Mesendoderm (in vitro differentiated cells): ENCODE data around the gene DIAPH1.

Experiments used
- DNase-seq: peaks from one replicate; pipeline ENCODE4 v3.0.0; 2013
- H2AK5ac ChIP-seq: 2 replicates; pipeline ENCODE4 v1.6.1; 2013; ENCODE audit warnings: low read length, inconsistent platforms
- H2BK120ac ChIP-seq: 2 replicates; pipeline ENCODE4 v1.6.1; 2013; ENCODE audit warnings: low read depth, mild to moderate bottlenecking, low read length, moderate library complexity, mixed read lengths
- H2BK15ac ChIP-seq: replicated peaks from 2 replicates; pipeline ENCODE4 v1.6.1; 2013; ENCODE audit warnings: low read depth, mild to moderate bottlenecking, moderate library complexity
- H2BK5ac ChIP-seq: 2 replicates; pipeline ENCODE4 v1.6.1; 2013; ENCODE audit warnings: low read length, inconsistent platforms
- H3K18ac ChIP-seq: 2 replicates; pipeline ENCODE4 v1.6.1; 2013; ENCODE audit warnings: mild to moderate bottlenecking, low read length, mixed read lengths
- H3K23ac ChIP-seq: one replicate; pipeline ENCODE4 v1.6.1; 2013; ENCODE audit warnings: low read length
- H3K27ac ChIP-seq: 2 replicates; pipeline ENCODE4 v1.5.1; 2013; ENCODE audit warnings: low read depth, mild to moderate bottlenecking, inconsistent platforms, low read length, moderate library complexity
- H3K27me3 ChIP-seq: 2 replicates; pipeline ENCODE4 v1.6.1; 2013; ENCODE audit warnings: low read length, control low read depth, mild to moderate bottlenecking, inconsistent platforms; ENCODE audit not compliant: insufficient read depth, poor library complexity
- H3K36me3 ChIP-seq: 2 replicates; pipeline ENCODE4 v1.6.1; 2013; ENCODE audit warnings: low read length, inconsistent platforms; ENCODE audit not compliant: control insufficient read depth, insufficient read depth
- H3K4ac ChIP-seq: one replicate; pipeline ENCODE4 v1.6.1; 2013; ENCODE audit warnings: low read depth, mild to moderate bottlenecking, low read length, moderate library complexity
- H3K4me1 ChIP-seq: 2 replicates; pipeline ENCODE4 v1.6.1; 2013; ENCODE audit warnings: low read depth, low read length, inconsistent platforms; ENCODE audit not compliant: control insufficient read depth
- H3K4me2 ChIP-seq: 2 replicates; pipeline ENCODE4 v1.6.1; 2013; ENCODE audit warnings: low read length
- H3K4me3 ChIP-seq: 2 replicates; pipeline ENCODE4 v1.5.1; 2013; ENCODE audit warnings: mild to moderate bottlenecking, low read length
- H3K56ac ChIP-seq: one replicate; pipeline ENCODE4 v1.6.1; 2013; ENCODE audit warnings: low read length
- H3K79me1 ChIP-seq: 2 replicates; pipeline ENCODE4 v1.6.1; 2013; ENCODE audit warnings: low read length, inconsistent platforms
- H3K79me2 ChIP-seq: 2 replicates; pipeline ENCODE4 v1.6.1; 2013; ENCODE audit warnings: mild to moderate bottlenecking, low read length; ENCODE audit not compliant: control insufficient read depth, insufficient read depth
- H3K9ac ChIP-seq: 2 replicates; pipeline ENCODE4 v1.6.1; 2013; ENCODE audit warnings: low read length, inconsistent platforms
- H4K5ac ChIP-seq: one replicate; pipeline ENCODE4 v1.6.1; 2013; ENCODE audit warnings: low read length
- H4K8ac ChIP-seq: one replicate; pipeline ENCODE4 v1.6.1; 2013; ENCODE audit warnings: low read depth, mild to moderate bottlenecking, control low read depth, low read length, moderate library complexity
- WGBS: extraction: QIAGEN DNeasy Blood & Tissue Kit; methylation state at CpG from one replicate; pipeline ENCODE4 v1.1.7; 2013; ENCODE audit warnings: low lambda C conversion rate, missing lambda C conversion rate; ENCODE audit not compliant: insufficient coverage; ENCODE audit errors: extremely low coverage; 5-methylcytosine and 5-hydroxymethylcytosine counted together

DIAPH1 gene

DNA sequence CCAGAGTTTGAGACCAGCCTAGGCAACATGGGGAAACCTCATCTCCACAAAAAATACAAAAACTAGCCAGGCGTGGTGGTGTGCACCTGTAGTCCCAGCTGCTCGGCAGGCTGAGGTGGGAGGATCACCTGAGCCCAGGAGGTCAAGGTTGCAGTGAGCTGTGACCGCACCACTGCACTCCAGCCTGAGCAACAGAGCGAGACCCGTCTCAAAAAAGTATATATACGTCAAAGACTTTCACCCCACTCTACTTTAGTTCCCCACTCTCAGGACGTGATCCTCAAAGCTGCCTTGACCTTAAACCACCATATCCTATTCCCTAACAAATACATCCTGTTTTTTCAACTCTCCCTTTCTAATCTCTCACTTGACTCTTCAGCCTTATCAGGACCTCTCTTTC is 88.9 kb downstream of the DIAPH1 start:
- no peak overlapping the region for H3K4me3 ChIP-seq
- H3K4me1 ChIP-seq, result no peaks in the 10 kb centered on the region
- DNase-seq, result no peak
- no peaks in the 10 kb centered on the region for H3K79me1 ChIP-seq
- no peak overlapping the region for H3K56ac ChIP-seq
- H2BK15ac ChIP-seq, result no peak overlapping the region
- no peak overlapping the region for H3K9ac ChIP-seq
- H4K8ac ChIP-seq, result no peak overlapping the region
- no peak overlapping the region for H4K5ac ChIP-seq
- H3K27me3 ChIP-seq, result no peaks in the 10 kb centered on the region
- no peak overlapping the region for H3K4me2 ChIP-seq
- H2BK120ac ChIP-seq, result no peak overlapping the region
- H3K79me2 ChIP-seq, result no peaks in the 10 kb centered on the region
- no peak overlapping the region for H2AK5ac ChIP-seq
- no peak overlapping the region for H3K18ac ChIP-seq
- no peak overlapping the region for H3K27ac ChIP-seq
- peaks cover 6% of the 10 kb centered on the region for H3K36me3 ChIP-seq
- WGBS, result no CpG with 5 or more reads among the region's 7 CpGs
- H3K4ac ChIP-seq, result no peak overlapping the region
- H2BK5ac ChIP-seq, result no peak overlapping the region
- H3K23ac ChIP-seq, result no peak overlapping the region

DNA sequence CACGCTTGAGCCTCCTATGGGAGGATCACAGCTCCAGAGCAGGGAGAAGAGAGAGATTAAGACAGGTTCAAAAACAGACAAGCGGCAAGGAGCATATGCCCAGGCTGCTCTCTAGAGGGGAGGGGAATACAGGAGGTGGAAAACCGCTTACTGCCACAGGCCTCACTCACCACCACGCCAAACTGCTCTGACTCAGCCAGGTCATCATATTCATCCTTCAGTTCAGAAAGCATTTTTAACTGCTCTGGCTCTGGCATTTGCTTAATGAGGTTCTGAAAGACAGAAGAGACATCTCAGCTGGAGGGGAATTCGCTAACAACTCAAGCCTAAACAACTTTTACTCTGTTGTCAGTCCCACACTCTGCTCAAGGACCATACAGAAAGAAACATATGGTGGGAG is 89.8 kb downstream of the DIAPH1 start:
- DNase-seq, result no peak
- peaks cover 4% of the 10 kb centered on the region for H3K79me1 ChIP-seq
- H4K8ac ChIP-seq, result no peak overlapping the region
- no peak overlapping the region for H3K18ac ChIP-seq
- no peak overlapping the region for H3K4me3 ChIP-seq
- H2BK5ac ChIP-seq, result no peak overlapping the region
- no peak overlapping the region for H3K23ac ChIP-seq
- H3K56ac ChIP-seq, result no peak overlapping the region
- no peaks in the 10 kb centered on the region for H3K79me2 ChIP-seq
- no peak overlapping the region for H2BK15ac ChIP-seq
- H4K5ac ChIP-seq, result no peak overlapping the region
- no peak overlapping the region for H2BK120ac ChIP-seq
- no peaks in the 10 kb centered on the region for H3K27me3 ChIP-seq
- H3K36me3 ChIP-seq, result peaks cover 8% of the 10 kb centered on the region
- no peak overlapping the region for H3K4me2 ChIP-seq
- no peak overlapping the region for H3K27ac ChIP-seq
- no peak overlapping the region for H3K4ac ChIP-seq
- no peak overlapping the region for H3K9ac ChIP-seq
- no CpG with 5 or more reads among the region's 5 CpGs for WGBS
- peaks cover 3% of the 10 kb centered on the region for H3K4me1 ChIP-seq
- no peak overlapping the region for H2AK5ac ChIP-seq

DNA sequence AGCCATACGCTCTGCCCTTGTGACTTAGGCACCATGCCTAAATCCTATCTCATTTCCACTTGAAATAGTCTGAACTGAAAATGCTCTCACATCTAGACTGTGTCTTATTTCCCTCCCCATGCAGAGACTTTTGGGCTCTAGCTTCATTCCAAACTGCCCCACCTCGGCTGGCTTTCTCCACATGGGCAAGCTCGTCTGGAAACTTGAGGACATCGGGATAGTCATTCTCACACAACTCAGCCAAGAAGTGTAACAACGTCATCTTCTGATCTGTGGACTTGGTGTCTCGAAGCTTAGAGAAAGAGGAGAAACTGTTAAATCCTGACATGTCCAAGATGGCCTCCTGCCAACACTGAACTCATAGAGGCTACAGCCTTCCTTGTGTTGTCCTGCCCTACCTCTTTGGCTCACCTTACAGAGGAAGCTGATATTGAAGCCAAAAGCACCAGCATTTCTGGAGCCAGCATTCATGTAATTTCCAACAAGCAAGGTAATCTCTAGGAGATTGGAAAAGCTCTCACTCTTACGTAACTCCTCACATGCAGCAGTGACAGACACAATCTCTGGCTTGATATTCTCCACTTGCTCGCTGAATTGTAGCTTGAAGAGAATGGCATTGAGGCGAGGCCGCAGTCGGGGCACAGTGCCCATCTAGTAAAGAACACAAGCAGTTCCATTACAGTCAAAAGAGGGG is 90.4 kb downstream of the DIAPH1 start:
- Histone ChIP-seq H3K27ac (no peak overlapping the region), H3K4me1 (peaks cover 3% of the 10 kb centered on the region), H3K27me3 (no peaks in the 10 kb centered on the region), H3K9ac (no peak overlapping the region), H4K5ac (no peak overlapping the region), H3K4me2 (no peak overlapping the region), H2AK5ac (no peak overlapping the region), H2BK15ac (no peak overlapping the region), H2BK5ac (no peak overlapping the region), H4K8ac (no peak overlapping the region), H2BK120ac (no peak overlapping the region), H3K18ac (no peak overlapping the region), H3K4me3 (no peak overlapping the region), H3K36me3 (peaks cover 8% of the 10 kb centered on the region), H3K56ac (no peak overlapping the region), H3K79me1 (peaks cover 5% of the 10 kb centered on the region), H3K23ac (no peak overlapping the region), H3K79me2 (no peaks in the 10 kb centered on the region), H3K4ac (no peak overlapping the region)
- no CpG with 5 or more reads among the region's 11 CpGs for WGBS
- no peak for DNase-seq

DNA sequence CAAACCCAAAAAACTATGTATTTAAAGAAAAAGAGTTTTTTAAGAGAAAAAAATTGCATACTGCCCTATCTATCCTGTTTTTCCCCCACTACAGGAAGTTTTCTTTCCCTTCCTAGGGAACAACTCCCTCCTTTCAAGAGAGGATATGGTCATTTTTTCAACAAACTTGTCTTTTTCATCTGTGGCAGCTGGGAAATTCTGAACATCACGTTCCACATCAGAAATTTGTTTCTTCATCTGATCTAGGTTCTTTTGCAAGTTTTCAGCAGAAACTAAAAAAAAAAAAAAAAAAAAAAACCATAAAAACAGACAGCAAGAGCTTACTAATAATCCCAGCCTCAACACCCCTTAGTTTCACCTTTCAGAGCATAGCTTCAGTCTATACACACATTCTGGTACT is 91.4 kb downstream of the DIAPH1 start:
- Histone ChIP-seq H2BK120ac (no peak overlapping the region), H3K23ac (no peak overlapping the region), H3K4me1 (peaks cover 3% of the 10 kb centered on the region), H3K18ac (no peak overlapping the region), H3K36me3 (peaks cover 8% of the 10 kb centered on the region), H3K79me1 (peaks cover 5% of the 10 kb centered on the region), H3K4me2 (no peak overlapping the region), H2BK15ac (no peak overlapping the region), H3K4me3 (no peak overlapping the region), H3K56ac (no peak overlapping the region), H3K9ac (no peak overlapping the region), H3K79me2 (no peaks in the 10 kb centered on the region), H3K27ac (no peak overlapping the region), H2AK5ac (no peak overlapping the region), H3K4ac (no peak overlapping the region), H3K27me3 (no peaks in the 10 kb centered on the region), H4K5ac (no peak overlapping the region), H2BK5ac (no peak overlapping the region), H4K8ac (no peak overlapping the region)
- DNase-seq, result no peak
- WGBS, result no CpG with 5 or more reads among the region's 1 CpG

DNA sequence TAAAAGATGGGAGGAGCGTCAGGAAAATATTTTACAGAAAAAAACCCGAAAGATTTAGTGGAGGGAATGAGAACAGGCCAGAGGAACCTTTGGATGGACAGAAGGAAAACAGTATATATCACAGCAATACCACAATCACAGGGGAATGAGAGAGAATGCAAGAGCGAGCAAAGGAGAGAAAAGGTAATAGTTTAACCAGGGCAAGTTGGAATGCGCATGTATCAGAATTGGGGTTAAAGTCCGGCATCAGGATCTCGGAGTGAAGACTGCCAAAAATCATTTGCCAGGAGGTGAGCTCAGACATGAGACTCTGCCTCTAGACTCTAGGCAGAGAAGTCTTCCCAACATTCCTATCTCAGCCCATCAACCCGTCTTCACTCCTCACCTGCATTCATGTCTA is 93.1 kb downstream of the DIAPH1 start:
- Histone ChIP-seq H2BK120ac (no peak overlapping the region), H3K4me2 (no peak overlapping the region), H3K4ac (no peak overlapping the region), H3K23ac (no peak overlapping the region), H3K4me3 (no peak overlapping the region), H3K18ac (no peak overlapping the region), H4K5ac (no peak overlapping the region), H3K27me3 (no peaks in the 10 kb centered on the region), H3K79me1 (peaks cover 5% of the 10 kb centered on the region), H3K4me1 (peaks cover 3% of the 10 kb centered on the region), H3K27ac (no peak overlapping the region), H2BK5ac (no peak overlapping the region), H3K36me3 (peaks cover 9% of the 10 kb centered on the region), H3K79me2 (no peaks in the 10 kb centered on the region), H3K56ac (peak overlapping the region; percentile 61), H2AK5ac (no peak overlapping the region), H2BK15ac (no peak overlapping the region), H4K8ac (no peak overlapping the region), H3K9ac (no peak overlapping the region)
- no peak for DNase-seq
- no CpG with 5 or more reads among the region's 7 CpGs for whole genome bisulfite sequencing
